Muscle of back (tissue), 11 donors: ENCODE measurements around the gene PPP2R2D. TPM values are rescaled to one million over a fixed set of nuclear protein-coding genes. Genes with fewer than 3 reads are reported as not detected.
"Not testable (repeated sequence)": the region's sequence is repeated elsewhere in the genome, so short reads cannot be mapped to it uniquely, and the experiment has no call there.

ENCODE experiments used
- DNase-seq, 3 donors: peaks; one replicate each; pipeline versions ENCODE4 v3.0.0 to v3.0.0-alpha.2; 2013
- polyA plus RNA-seq, 10 donors: library from polyadenylated mRNA; unstranded; fragments of 120-200 nt; gene quantifications; one replicate each; pipeline ENCODE4 v1.2.1, GENCODE V29; 2013; ENCODE audit not compliant: insufficient read length in 10 of 10

Gene PPP2R2D
- polyA plus RNA-seq, 10 donors = 26.7 to 33.1 (median 30.2) TPM

DNA sequence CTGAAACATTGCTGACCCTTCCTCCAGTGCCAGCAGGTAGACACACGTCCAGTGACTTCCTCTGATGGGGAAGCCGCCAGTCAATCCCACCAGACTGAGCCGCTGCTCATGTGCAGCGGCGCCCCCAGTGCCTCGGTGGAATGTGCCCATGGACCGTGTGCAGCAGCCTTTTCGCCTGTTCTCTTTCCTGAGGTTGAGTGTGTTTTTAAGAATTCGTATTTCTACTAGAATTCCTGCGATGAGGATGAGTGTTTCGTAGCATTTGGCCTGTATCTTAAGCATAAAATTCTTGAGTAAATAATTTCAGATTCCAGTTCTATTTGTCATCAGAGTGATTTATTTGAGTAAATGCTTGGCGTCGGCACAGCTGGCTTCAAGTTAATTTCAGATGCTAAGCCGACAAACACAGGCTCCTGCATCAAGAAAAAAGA lies 45.5 kb downstream of the PPP2R2D start:
- peak in 1 of 3 donors; percentile 43 for DNase-seq

DNA sequence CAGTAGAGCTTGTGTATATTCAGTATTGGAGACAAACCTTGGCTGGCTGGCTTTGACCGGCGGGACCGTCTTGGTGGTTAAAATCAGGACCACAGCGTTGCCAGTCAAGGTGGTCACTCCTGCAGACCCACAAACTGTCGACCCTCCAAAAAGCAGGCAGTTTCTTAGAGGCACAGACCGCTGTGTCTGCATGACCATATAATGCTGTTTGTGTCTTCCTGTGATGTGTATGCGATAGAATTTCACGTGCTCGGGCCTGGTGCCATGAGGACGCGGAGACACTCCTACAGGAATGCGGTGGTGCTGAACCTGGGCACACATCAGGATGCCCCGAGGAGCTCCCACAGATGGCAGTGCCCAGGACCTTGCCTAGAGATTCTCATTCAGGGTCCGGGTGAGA lies 46.1 kb downstream of the PPP2R2D start:
- no peak for DNase-seq

DNA sequence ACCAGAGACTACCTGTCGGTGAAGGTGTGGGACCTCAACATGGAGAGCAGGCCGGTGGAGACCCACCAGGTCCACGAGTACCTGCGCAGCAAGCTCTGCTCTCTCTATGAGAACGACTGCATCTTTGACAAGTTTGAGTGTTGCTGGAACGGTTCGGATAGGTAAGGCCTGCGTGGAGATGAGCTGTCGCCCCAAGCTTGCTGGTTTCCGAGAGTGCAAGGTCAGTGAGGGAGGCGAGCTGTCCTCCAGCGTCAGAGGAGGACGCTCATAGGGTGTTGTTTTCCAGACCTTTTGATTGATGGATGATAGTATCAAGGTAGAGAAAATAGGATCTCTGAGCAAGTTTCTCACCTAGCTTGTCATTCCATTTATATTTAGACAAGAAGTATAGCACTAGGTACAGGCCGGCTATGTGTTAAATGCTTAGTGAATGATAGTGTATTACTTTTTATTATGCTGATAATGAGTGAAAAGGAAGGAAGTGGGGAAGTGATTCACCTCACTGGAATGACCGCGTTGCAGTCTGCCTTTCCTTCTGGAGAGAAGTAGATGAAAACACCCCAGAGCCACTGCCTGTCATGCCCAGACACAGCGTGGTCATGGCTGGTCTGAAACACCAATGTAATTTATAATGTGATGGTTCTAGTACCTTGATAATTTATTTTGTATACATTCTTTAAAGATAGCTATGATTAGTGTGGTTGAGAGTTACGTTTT lies 47.0 kb downstream of the PPP2R2D start:
- DNase-seq = peak in 1 of 3 donors; percentile 37

DNA sequence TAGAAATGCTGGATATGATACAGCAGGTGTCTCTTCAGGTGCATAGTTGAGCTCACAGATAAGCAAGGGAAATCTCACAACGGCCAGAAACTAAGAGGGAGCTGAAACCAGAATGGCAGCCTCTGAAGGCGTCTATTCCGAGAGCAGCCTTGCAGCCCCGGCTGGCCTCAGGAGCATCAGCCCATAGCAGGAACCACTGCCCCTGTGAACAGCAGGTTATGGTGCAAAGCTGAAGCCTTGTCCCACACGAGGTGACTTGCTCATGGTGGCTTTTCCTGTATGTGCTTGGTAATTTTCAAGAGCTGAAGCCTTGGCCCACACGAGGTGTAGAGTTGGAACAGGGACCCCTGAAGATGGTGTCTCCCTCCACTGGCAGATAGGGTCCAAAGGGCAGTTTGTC lies 47.7 kb downstream of the PPP2R2D start:
- DNase-seq = no peak

DNA sequence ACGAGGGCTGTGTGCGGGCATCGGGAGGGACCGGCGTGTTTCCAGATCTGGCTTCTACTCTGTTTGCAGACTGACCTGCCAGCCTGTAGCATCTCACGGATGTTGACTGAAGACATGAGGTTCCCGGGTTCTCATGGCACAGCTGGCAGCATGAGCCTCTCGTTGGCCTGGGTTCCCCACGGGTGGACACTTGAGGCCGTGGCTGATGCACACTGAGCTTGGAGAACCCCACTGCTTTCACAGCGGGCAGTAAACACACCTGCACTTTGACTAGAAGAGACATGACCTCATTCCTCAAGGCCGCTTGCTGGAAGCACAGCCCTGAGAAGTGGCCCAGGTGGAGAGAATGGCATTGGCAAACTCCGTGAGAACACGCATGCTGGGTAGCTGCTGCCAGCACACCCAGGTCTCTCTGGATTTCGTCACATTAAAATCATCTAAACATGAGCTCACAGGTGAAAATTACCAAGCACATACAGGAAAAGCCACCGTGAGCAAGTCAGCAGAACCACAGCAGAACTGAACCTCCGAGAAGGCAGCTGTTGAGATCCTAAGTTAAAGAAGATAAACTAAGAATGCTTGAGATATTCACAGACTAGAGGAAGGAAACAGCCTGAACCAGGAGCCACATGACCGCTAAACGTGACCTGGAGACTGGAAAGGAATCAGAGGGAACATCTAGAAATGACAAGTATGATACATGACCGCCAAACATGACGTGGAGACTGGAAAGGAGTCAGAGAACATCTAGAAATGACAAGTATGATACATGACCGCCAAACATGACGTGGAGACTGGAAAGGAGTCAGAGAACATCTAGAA lies 48.4 kb downstream of the PPP2R2D start:
- DNase-seq = no peak

DNA sequence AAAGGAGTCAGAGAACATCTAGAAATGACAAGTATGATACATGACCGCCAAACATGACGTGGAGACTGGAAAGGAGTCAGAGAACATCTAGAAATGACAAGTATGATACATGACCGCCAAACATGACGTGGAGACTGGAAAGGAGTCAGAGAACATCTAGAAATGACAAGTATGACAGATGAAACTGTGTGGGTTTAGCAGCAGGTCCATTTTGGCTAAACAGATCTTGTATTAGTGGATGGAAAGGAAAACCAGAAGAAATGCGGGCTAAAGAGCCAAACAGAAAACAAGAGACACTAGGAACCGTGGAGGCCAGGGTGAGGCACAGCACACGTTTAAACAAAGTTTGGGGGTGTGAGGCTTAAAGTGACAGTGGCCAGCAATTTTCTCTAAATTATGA lies 49.1 kb downstream of the PPP2R2D start:
- DNase-seq = not testable (repeated sequence)

DNA sequence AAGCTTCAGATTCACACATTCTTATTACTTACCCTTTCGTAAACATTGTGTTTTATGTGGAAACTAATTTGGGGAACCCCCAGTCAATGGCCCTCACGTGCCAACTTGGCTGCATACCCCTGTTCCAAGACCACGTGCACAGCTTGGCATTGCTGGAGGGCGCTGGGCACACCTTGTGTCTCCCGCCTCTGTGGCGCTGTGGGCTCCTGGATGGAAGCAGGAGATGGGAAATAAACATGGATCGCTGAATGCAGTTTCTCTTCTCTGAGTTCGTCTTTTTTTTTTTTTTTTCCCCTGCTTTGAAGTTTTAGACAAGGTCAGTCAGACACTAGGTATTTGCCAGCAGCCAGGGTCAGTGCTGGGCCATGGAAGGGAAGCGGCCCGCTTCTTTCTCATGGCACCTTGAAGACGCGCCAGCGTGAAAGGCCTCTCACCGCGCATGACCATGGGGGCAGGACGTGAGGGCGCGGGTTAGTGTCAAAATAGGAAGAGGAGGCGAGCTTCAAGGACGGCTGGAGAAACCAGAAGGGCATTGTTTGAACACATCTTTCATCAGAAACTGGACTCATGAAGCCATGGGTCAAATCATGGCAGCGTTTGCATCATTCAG lies 53.7 kb downstream of the PPP2R2D start:
- no peak for DNase-seq

DNA sequence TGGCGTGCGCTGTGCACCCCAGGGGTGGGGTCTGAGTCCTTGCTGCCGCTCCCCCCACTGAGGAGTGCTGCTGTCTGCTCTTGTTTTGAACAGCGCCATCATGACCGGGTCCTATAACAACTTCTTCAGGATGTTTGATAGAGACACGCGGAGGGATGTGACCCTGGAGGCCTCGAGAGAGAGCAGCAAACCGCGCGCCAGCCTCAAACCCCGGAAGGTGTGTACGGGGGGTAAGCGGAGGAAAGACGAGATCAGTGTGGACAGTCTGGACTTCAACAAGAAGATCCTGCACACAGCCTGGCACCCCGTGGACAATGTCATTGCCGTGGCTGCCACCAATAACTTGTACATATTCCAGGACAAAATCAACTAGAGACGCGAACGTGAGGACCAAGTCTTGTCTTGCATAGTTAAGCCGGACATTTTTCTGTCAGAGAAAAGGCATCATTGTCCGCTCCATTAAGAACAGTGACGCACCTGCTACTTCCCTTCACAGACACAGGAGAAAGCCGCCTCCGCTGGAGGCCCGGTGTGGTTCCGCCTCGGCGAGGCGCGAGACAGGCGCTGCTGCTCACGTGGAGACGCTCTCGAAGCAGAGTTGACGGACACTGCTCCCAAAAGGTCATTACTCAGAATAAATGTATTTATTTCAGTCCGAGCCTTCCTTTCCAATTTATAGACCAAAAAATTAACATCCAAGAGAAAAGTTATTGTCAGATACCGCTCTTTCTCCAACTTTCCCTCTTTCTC lies 55.0 kb downstream of the PPP2R2D start:
- no peak for DNase-seq

DNA sequence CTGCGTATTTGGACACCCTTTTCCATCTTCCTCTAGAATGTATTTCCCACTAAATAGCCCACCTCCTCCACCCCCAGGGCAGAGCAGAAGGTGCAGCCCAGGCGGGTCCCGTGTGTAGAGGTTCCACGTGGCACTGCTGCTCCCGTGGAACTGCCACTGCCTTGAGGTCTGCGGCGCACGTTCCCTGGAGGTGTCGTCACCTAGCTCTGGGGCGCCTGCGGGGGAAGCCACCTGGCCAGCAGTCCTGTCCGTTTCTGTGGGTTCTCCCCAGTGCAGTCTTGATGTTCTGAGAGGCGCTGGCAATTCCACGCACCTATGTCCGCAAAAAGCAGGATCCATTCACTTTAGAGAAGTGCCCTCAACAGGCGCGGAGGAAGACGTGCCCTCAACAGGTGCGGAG lies 59.0 kb downstream of the PPP2R2D start:
- DNase-seq = no peak

DNA sequence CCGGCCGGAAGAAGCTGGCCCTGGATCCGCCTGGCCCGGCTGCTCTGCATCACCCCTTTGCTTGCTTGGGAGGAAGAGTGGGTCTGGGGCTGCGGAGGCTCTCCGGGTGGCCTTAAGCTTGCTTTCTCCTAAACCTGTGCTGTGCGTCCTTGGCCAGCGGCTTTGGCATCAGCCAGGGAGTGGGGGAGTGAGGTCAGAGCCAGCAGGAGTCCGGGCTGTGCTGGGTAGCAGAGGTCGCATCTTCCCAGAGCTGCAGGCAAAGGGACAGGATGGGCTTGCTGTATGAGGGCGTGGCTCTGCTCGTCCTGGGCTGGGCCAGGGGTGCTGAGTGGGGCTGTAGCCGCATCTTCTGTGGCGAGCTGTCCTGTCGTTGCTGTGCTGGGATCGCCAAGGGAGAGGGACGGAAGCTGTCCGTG lies 59.8 kb downstream of the PPP2R2D start:
- no peak for DNase-seq

DNA sequence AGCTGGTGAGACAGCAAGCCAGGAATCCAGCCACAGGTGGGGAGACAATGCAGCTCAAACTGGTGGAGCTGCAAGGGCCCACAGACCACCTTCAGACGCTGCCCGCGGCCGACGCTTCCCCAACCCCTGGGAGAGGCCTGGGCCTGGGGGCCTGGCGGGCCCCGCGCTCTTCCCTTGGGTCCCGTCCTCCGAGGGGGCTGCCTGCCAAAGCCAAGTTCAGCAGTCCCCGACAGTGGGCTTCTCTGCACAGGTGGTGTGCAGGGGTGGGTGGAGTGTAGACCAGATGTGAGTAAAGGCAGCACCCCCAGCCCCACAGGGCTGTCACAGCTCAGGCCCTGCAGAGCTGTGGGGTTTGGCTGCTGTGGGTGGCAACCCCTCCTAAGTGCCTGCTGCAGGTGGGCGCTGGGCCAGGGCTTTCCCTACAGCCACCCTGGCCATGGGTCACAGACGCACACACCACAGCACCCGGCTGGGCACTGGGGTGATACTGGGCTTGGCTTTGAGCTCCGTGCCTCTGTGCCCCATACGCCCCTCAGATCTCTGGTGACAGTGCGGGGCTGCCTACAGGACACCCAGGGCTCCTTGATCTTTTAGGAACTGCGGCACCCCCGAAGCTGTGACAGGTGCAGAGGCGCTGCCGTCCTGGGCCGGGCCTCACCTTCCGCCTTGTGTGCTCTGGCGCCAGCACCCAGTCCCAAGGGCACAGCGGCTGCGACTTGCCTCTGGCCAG lies 60.4 kb downstream of the PPP2R2D start:
- DNase-seq = no peak

DNA sequence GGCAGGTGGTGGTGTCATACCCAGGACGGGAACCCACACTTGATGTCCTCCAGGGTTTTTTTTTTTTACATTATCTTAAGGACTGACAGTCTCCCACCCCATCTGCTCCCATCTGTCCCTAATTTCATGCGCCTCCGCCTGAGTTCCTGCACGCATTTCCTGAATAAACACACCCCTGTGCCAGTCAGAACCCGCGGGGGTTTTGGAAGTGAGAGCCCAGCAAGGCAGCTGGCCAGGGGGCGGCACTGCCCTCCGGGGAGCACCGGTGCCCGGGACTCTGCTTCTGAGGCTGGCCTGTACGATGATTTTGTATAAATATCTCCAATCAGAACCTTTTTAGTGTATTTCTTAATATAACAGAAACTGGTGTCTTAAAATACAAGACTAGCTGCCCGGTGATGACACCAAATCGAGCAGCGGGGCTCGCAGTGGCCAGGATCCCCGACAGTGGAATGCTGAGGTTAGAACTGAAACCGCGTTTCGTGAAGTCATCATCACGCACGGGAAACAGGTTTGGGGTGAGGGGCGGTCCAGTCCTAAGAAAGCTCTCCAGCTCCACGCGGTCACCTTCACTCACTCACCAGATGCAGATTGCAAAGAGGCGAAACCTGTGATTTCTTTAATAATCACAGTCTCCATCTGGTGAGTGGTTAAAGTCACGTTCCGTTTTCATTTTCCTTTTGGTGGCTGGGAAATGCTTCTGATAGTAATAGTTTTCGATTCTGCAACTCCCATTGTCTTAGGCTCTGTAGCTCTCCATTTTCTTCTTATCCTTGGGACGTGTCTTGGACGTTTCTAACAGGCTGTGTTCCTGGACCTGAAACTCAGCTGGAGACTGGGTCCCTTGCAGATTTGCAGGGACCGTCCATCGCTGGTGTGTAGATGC lies 61.2 kb downstream of the PPP2R2D start:
- DNase-seq = peak in 1 of 3 donors; percentile 38

DNA sequence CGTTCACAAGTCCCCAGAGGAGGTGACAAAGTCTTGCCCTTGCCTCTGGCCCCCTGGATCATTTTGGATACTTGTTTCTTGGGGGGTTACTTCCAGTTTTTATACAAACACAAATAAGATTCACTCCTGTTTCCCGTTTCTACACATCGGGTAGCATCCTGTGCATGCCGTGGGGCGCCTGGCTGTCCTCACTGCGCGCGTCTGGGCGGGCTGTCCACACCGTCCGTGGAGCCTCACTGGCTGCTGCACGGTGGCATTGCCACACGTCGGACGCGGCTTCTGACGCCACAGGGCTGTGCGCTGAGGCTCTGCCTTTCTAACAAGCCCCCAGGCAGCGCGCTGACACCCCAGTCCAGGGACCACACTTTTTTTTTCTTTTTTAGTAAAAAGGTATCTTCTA lies 62.5 kb downstream of the PPP2R2D start:
- DNase-seq = no peak

DNA sequence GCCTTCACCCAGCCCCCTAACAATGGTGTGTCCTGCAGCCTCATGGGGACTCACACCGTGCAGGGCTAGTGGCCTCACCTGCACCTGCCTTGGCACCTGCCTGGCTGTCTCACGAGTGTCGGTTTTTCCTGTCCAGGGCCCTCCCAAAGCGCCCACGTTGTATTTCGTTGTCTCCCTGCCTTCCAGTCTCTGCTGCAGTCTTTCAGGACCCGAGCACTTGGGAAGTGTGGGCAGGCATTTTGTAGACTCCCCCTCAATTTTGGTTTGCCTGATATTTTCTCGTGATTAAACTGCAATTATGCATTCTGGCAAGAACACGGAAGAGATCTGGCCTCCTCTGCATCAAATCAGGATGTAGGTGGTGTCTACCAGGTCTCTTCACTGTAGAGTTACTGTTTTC lies 63.0 kb downstream of the PPP2R2D start:
- no peak for DNase-seq

DNA sequence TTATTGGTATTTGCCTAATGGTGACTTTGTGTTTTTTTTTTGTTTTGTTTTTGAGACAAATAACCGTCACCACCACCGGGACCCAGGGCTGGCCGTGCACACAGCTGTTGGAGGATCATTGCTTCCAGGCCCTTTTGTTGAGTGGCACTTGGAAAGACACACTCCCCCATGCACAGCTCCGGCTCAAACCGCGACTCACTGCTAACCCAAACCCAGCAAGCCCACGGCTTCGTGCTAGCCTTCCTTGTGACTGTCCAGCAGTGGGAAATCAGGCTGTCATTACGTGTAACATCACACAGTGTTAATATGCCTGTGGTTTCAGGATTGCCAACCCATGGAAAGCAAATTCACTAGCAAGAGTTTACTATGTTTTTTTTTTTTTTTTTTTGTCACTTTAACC lies 63.5 kb downstream of the PPP2R2D start:
- no peak for DNase-seq

DNA sequence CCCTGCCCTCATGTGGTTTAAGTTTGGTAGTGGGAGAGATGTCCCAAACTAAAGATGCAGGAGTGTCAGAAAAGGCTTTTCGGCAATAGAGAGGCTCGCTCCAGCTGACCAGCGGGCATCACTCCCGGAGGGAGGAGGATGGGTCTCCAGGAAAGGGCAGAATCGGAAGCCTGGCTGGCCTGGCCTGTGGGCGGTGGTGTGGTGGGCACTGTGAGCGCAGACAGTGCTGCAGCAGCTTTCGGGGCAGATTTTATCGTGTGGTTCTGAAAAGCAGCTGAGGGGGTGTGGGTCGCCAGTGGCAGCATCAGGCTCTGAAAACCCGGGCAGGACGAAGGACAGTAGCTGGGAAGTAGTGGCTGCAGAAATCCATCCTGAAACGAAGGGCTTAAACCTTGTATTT lies 68.1 kb downstream of the PPP2R2D start:
- no peak for DNase-seq

DNA sequence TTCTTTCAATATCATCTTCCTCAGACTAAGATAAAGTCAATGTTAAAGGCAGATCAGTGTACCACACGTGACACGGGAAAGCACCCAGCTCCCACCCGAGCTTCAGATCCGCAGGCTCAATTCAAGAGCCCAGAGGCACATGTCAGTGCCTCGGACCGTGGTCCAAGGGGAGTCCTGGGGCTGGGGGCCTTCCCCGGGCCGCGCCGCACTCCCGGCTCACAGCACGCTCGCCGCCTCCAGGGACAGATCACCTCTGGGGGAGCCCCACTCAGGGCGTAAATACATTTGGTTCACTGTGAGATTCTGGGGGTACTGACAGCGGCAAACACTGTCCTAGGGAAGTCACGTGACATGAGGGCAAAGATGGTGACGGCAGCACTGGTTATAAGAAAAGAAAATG lies 70.1 kb downstream of the PPP2R2D start:
- DNase-seq = no peak

DNA sequence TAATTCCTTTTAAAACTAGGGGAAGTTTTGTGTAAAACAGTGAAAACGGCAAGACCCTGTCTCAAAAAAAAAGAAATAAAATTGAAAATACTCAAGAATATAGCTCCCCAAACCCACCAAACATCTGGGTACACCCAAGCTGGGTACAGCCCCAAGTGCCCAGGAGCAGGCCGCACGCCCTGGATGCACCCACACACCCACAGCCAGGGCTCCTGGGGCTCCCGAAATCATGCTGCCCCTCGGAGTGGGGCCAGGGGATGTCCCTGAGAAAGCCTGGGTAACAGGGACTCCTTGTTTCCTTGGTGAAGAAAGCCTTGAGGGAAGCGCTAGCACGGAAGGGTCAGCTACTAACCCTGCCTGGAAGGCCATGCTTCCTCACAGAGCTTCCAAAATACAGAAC lies 70.8 kb downstream of the PPP2R2D start:
- no peak for DNase-seq

DNA sequence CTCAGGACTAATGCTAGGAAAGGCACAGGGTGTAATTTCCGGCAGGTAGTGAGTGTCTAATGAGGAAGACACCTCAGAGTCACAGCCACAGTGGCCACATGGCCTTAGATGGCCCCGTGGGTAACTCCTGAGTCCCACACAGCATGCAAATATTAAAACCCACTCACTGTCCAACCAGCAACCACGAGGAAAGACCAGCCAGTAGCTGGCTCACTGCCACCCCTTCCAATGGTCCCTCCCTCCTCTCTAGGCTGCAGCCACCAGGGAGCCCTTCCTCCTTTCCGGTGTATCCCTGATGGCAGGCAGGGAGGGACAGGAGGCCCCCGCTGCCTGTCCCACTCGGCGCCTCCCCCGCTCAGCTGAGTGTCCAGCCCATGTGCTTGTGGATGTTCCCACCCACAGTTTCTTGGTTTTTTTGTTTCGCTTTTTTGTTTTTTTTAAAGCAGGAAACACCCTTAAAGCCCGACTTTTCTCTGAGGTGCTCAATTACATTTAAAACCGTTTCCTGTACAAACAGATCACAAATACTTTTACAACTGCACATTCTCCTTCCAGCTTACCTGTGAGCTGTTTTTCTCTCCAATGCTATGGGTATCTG lies 71.8 kb downstream of the PPP2R2D start:
- peak in 1 of 3 donors; percentile 57 for DNase-seq
